Measurements from ENCODE around the gene TNFSF12. TPM values are rescaled to one million over a fixed set of nuclear protein-coding genes. Genes with fewer than 3 reads are reported as not detected.

The TNFSF12 gene, protein sequence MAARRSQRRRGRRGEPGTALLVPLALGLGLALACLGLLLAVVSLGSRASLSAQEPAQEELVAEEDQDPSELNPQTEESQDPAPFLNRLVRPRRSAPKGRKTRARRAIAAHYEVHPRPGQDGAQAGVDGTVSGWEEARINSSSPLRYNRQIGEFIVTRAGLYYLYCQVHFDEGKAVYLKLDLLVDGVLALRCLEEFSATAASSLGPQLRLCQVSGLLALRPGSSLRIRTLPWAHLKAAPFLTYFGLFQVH
- total RNA-seq, result 10 to 100 TPM; 27.4 to 44.2 TPM

GRCh38 chr17:7548585-7549400, at the start of gene TNFSF12:
Gene TNFSF12 (plus strand): TSS chr17:7549058. CDS start chr17:7549154, 96 bp downstream.
- peak within 1 kb of the TSS; percentile 77 for H3K4me3 Mint-ChIP-seq
- peak within 1 kb of the TSS; percentile 63 for H3K27ac Mint-ChIP-seq
- peaks cover 14% of the 10 kb centered on the region for H3K36me3 Mint-ChIP-seq (ENCODE audit: low read depth)
- peaks cover 33% of the 10 kb centered on the region for H3K4me1 Mint-ChIP-seq
- H3K9me3 Mint-ChIP-seq, result no peaks in the 10 kb centered on the region
- ATAC-seq (replicated peaks), result peak; percentile 66
- no peaks in the 10 kb centered on the region for H3K27me3 Mint-ChIP-seq

GRCh38 chr17:7499161-7499560, 49.7 kb upstream of the TNFSF12 start:
- no peaks in the 10 kb centered on the region for H3K27me3 Mint-ChIP-seq
- no peaks in the 10 kb centered on the region for H3K9me3 Mint-ChIP-seq
- ATAC-seq (replicated peaks), result no peak
- H3K36me3 Mint-ChIP-seq (ENCODE audit: low read depth), result peaks cover 100% of the 10 kb centered on the region
- no peak overlapping the region for H3K4me3 Mint-ChIP-seq
- H3K27ac Mint-ChIP-seq, result no peak overlapping the region
- peaks cover 11% of the 10 kb centered on the region for H3K4me1 Mint-ChIP-seq

GRCh38 chr17:7501729-7502128, 47.1 kb upstream of the TNFSF12 start:
- no peak for ATAC-seq (replicated peaks)
- no peak overlapping the region for H3K4me3 Mint-ChIP-seq
- H3K27ac Mint-ChIP-seq, result no peak overlapping the region
- peaks cover 100% of the 10 kb centered on the region for H3K36me3 Mint-ChIP-seq (ENCODE audit: low read depth)
- peaks cover 5% of the 10 kb centered on the region for H3K4me1 Mint-ChIP-seq
- no peaks in the 10 kb centered on the region for H3K27me3 Mint-ChIP-seq
- H3K9me3 Mint-ChIP-seq, result no peaks in the 10 kb centered on the region

GRCh38 chr17:7502171-7502847, 46.5 kb upstream of the TNFSF12 start:
- peaks cover 100% of the 10 kb centered on the region for H3K36me3 Mint-ChIP-seq (ENCODE audit: low read depth)
- no peaks in the 10 kb centered on the region for H3K9me3 Mint-ChIP-seq
- no peak for ATAC-seq (replicated peaks)
- H3K27me3 Mint-ChIP-seq, result no peaks in the 10 kb centered on the region
- H3K4me3 Mint-ChIP-seq, result no peak overlapping the region
- H3K4me1 Mint-ChIP-seq, result no peaks in the 10 kb centered on the region
- H3K27ac Mint-ChIP-seq, result no peak overlapping the region

DNA sequence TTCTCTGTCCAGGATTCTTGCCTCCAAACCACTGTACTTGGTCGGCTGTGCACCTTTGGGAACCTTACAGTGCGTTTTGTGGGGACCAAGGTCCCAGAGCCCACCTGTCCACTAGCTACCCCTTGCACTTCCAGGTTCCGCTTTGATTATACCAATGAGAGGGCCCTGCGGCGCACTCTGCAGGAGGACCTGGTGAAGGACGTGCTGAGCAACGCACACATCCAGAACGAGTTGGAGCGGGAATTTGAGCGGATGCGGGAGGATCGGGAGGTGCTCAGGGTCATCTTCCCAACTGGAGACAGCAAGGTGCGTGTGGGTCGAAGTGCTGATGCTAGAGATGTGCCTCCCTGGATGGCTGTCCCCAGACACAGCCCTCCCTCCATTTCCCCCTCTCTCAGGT, 45.9 kb upstream of the TNFSF12 start:
- no peaks in the 10 kb centered on the region for H3K4me1 Mint-ChIP-seq
- H3K27ac Mint-ChIP-seq, result no peak overlapping the region
- H3K9me3 Mint-ChIP-seq, result no peaks in the 10 kb centered on the region
- no peak for ATAC-seq (replicated peaks)
- no peak overlapping the region for H3K4me3 Mint-ChIP-seq
- H3K27me3 Mint-ChIP-seq, result no peaks in the 10 kb centered on the region
- H3K36me3 Mint-ChIP-seq (ENCODE audit: low read depth), result peaks cover 100% of the 10 kb centered on the region

GRCh38 chr17:7503521-7503920, 45.3 kb upstream of the TNFSF12 start:
- Mint-ChIP-seq H3K9me3 (no peaks in the 10 kb centered on the region), H3K27me3 (no peaks in the 10 kb centered on the region), H3K4me3 (no peak overlapping the region), H3K36me3 (ENCODE audit: low read depth) (peaks cover 100% of the 10 kb centered on the region), H3K4me1 (no peaks in the 10 kb centered on the region), H3K27ac (no peak overlapping the region)
- no peak for ATAC-seq (replicated peaks)

- H3K27me3 Mint-ChIP-seq, result no peaks in the 10 kb centered on the region
- peaks cover 100% of the 10 kb centered on the region for H3K36me3 Mint-ChIP-seq (ENCODE audit: low read depth)
- H3K4me1 Mint-ChIP-seq, result no peaks in the 10 kb centered on the region
- no peaks in the 10 kb centered on the region for H3K9me3 Mint-ChIP-seq
- peak overlapping the region; percentile 54 for H3K27ac Mint-ChIP-seq
- no peak for ATAC-seq (replicated peaks)
- H3K4me3 Mint-ChIP-seq, result no peak overlapping the region
Observed at GRCh38 chr17:7508145-7508544, 40.7 kb upstream of the TNFSF12 start.

DNA sequence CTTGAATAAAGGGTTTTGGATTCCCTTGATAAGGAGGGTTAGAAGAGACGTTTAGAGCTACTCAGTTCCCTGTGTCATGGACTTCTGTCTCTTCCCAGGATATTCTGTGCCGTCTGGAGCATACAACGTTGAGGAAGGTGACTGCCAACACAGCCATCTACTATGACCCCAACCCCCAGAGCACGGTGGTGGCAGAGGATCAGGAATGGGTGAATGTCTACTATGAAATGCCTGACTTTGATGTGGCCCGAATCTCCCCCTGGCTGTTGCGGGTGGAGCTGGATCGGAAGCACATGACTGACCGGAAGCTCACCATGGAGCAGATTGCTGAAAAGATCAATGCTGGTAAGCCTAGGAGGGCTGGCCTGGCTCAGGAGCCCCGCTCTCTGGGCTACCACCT, 40.0 kb upstream of the TNFSF12 start:
- no peak overlapping the region for H3K4me3 Mint-ChIP-seq
- no peaks in the 10 kb centered on the region for H3K27me3 Mint-ChIP-seq
- H3K36me3 Mint-ChIP-seq (ENCODE audit: low read depth), result peaks cover 100% of the 10 kb centered on the region
- no peaks in the 10 kb centered on the region for H3K4me1 Mint-ChIP-seq
- ATAC-seq (replicated peaks), result no peak
- peak overlapping the region; percentile 54 for H3K27ac Mint-ChIP-seq
- no peaks in the 10 kb centered on the region for H3K9me3 Mint-ChIP-seq

- Mint-ChIP-seq H3K4me3 (no peak overlapping the region), H3K27me3 (no peaks in the 10 kb centered on the region), H3K27ac (peak overlapping the region; percentile 61), H3K36me3 (ENCODE audit: low read depth) (peaks cover 100% of the 10 kb centered on the region), H3K4me1 (no peaks in the 10 kb centered on the region), H3K9me3 (no peaks in the 10 kb centered on the region)
- no peak for ATAC-seq (replicated peaks)
Observed at GRCh38 chr17:7509937-7510336, 38.9 kb upstream of the TNFSF12 start.

DNA sequence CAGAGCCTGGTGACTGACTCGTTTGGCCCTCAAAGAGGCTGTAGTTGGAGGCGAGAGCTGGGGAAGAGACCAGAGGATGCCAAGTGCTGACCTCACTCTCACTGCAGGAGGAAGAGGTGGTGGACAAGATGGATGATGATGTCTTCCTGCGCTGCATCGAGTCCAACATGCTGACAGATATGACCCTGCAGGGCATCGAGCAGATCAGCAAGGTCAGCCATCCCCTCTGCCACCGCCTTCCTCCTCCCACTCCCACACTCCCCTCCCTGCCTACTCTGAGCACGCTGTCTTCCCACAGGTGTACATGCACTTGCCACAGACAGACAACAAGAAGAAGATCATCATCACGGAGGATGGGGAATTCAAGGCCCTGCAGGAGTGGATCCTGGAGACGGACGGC, 37.8 kb upstream of the TNFSF12 start:
- Mint-ChIP-seq H3K27ac (peak overlapping the region; percentile 61), H3K27me3 (no peaks in the 10 kb centered on the region), H3K4me1 (no peaks in the 10 kb centered on the region), H3K4me3 (no peak overlapping the region), H3K36me3 (ENCODE audit: low read depth) (peaks cover 96% of the 10 kb centered on the region), H3K9me3 (no peaks in the 10 kb centered on the region)
- ATAC-seq (replicated peaks), result no peak

GRCh38 chr17:7512105-7512504, 36.8 kb upstream of the TNFSF12 start:
- Mint-ChIP-seq H3K9me3 (no peaks in the 10 kb centered on the region), H3K27ac (no peak overlapping the region), H3K4me1 (no peaks in the 10 kb centered on the region), H3K36me3 (ENCODE audit: low read depth) (peaks cover 89% of the 10 kb centered on the region), H3K27me3 (no peaks in the 10 kb centered on the region), H3K4me3 (no peak overlapping the region)
- ATAC-seq (replicated peaks), result no peak

DNA sequence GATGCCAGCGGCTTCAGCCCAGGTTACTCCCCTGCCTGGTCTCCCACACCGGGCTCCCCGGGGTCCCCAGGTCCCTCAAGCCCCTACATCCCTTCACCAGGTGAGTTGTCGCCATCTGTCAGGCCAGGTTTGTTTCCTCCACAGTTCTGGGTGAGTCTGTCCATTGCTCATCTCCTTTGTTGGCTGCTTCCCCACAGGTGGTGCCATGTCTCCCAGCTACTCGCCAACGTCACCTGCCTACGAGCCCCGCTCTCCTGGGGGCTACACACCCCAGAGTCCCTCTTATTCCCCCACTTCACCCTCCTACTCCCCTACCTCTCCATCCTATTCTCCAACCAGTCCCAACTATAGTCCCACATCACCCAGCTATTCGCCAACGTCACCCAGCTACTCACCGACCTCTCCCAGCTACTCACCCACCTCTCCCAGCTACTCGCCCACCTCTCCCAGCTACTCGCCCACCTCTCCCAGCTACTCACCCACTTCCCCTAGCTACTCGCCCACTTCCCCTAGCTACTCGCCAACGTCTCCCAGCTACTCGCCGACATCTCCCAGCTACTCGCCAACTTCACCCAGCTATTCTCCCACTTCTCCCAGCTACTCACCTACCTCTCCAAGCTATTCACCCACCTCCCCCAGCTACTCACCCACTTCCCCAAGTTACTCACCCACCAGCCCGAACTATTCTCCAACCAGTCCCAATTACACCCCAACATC, 35.9 kb upstream of the TNFSF12 start:
- Mint-ChIP-seq H3K27me3 (no peaks in the 10 kb centered on the region), H3K4me3 (no peak overlapping the region), H3K9me3 (no peaks in the 10 kb centered on the region), H3K36me3 (ENCODE audit: low read depth) (peaks cover 80% of the 10 kb centered on the region), H3K27ac (peak overlapping the region; percentile 61), H3K4me1 (no peaks in the 10 kb centered on the region)
- no peak for ATAC-seq (replicated peaks)

DNA sequence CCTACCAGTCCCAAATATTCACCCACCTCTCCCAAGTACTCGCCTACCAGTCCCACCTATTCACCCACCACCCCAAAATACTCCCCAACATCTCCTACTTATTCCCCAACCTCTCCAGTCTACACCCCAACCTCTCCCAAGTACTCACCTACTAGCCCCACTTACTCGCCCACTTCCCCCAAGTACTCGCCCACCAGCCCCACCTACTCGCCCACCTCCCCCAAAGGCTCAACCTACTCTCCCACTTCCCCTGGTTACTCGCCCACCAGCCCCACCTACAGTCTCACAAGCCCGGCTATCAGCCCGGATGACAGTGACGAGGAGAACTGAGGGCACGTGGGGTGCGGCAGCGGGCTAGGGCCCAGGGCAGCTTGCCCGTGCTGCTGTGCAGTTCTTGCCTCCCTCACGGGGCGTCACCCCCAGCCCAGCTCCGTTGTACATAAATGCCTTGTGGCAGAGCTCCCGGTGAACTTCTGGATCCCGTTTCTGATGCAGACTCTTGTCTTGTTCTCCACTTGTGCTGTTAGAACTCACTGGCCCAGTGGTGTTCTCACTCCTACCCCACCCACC, 34.9 kb upstream of the TNFSF12 start:
- H3K4me1 Mint-ChIP-seq, result no peaks in the 10 kb centered on the region
- peaks cover 71% of the 10 kb centered on the region for H3K36me3 Mint-ChIP-seq (ENCODE audit: low read depth)
- no peak overlapping the region for H3K4me3 Mint-ChIP-seq
- H3K9me3 Mint-ChIP-seq, result no peaks in the 10 kb centered on the region
- peak overlapping the region; percentile 61 for H3K27ac Mint-ChIP-seq
- H3K27me3 Mint-ChIP-seq, result no peaks in the 10 kb centered on the region
- ATAC-seq (replicated peaks), result no peak

All from activated T-helper 17 cell treated with anti-CD3 and anti-CD28 coated beads, Interleukin-2, amount 50 U/mL, for 72 hours (primary cell).